WTC11 (cell line): ENCODE measurements around the gene CLEC2B.

ENCODE experiments used
- ATF1 ChIP-seq: sonication (generic); formaldehyde crosslinking; IDR thresholded peaks from 2 replicates; pipeline ENCODE4 v1.8.1; 2023; ENCODE audit warnings: mild to moderate bottlenecking, moderate library complexity, missing genetic modification reagents
- CTCF ChIP-seq: fragments of 200-600 bp; IDR thresholded peaks from 2 replicates; pipeline ENCODE4 v1.8.0; 2022; ENCODE audit warnings: antibody characterized with exemption
- ELF4 ChIP-seq: sonication (generic); formaldehyde crosslinking; IDR thresholded peaks from 2 replicates; pipeline ENCODE4 v1.8.1; 2022; ENCODE audit warnings: low read depth, mild to moderate bottlenecking, moderate library complexity, missing genetic modification reagents
- FOXP1 ChIP-seq: sonication (generic); formaldehyde crosslinking; IDR thresholded peaks from 2 replicates; pipeline ENCODE4 v1.8.0; 2022; ENCODE audit warnings: missing genetic modification reagents, mild to moderate bottlenecking, moderate library complexity, borderline replicate concordance
- NFE2L1 ChIP-seq: sonication (generic); formaldehyde crosslinking; IDR thresholded peaks from 2 replicates; pipeline ENCODE4 v1.8.1; 2023; ENCODE audit warnings: missing genetic modification reagents
- NR1H2 ChIP-seq: sonication (generic); formaldehyde crosslinking; IDR thresholded peaks from 2 replicates; pipeline ENCODE4 v1.9.0; 2021; ENCODE audit warnings: mild to moderate bottlenecking, moderate library complexity, missing genetic modification reagents
- NR2C2 ChIP-seq: sonication (generic); formaldehyde crosslinking; IDR thresholded peaks from 2 replicates; pipeline ENCODE4 v1.8.0; 2022; ENCODE audit warnings: mild to moderate bottlenecking, missing genetic modification reagents
- RELA ChIP-seq: sonication (generic); formaldehyde crosslinking; IDR thresholded peaks from 2 replicates; pipeline ENCODE4 v1.8.1; 2022; ENCODE audit warnings: missing genetic modification reagents, mild to moderate bottlenecking, borderline replicate concordance
- TP53 ChIP-seq: sonication (generic); formaldehyde crosslinking; IDR thresholded peaks from 2 replicates; pipeline ENCODE4 v1.8.1; 2023; ENCODE audit warnings: mild to moderate bottlenecking, missing genetic modification reagents
- TF ChIP-seq, protein P1 (sequence below): sonication (generic); formaldehyde crosslinking; IDR thresholded peaks from 2 replicates; pipeline ENCODE4 v1.8.1; 2023; ENCODE audit warnings: mild to moderate bottlenecking, missing genetic modification reagents, moderate library complexity
- TF ChIP-seq, protein P2 (sequence below): sonication (generic); formaldehyde crosslinking; conservative IDR thresholded peaks from 2 replicates; pipeline ENCODE4 v1.8.1; 2022; ENCODE audit warnings: mild to moderate bottlenecking, missing genetic modification reagents

GRCh38 chr12:9805883-9806282, 63.3 kb downstream of the CLEC2B start:
- TF ChIP-seq, protein P1, sequence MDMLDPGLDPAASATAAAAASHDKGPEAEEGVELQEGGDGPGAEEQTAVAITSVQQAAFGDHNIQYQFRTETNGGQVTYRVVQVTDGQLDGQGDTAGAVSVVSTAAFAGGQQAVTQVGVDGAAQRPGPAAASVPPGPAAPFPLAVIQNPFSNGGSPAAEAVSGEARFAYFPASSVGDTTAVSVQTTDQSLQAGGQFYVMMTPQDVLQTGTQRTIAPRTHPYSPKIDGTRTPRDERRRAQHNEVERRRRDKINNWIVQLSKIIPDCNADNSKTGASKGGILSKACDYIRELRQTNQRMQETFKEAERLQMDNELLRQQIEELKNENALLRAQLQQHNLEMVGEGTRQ (CRISPR knock-in tag): no peak
- TF ChIP-seq CTCF (no peak), NFE2L1 (no peak), RELA (no peak), TP53 (no peak), ELF4 (CRISPR knock-in tag) (no peak), FOXP1 (CRISPR knock-in tag) (no peak), ATF1 (CRISPR knock-in tag) (no peak), NR2C2 (CRISPR knock-in tag) (no peak), NR1H2 (CRISPR knock-in tag) (no peak)
- TF ChIP-seq, protein P2, sequence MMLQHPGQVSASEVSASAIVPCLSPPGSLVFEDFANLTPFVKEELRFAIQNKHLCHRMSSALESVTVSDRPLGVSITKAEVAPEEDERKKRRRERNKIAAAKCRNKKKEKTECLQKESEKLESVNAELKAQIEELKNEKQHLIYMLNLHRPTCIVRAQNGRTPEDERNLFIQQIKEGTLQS (CRISPR knock-in tag): no peak
